Activated CD4-positive, alpha-beta T cell treated with anti-CD3 and anti-CD28 coated beads for 36 hours (primary cell): ENCODE results near the gene CD80. TPM values are rescaled to one million over a fixed set of nuclear protein-coding genes. Genes with fewer than 3 reads are reported as not detected.
"Not testable (repeated sequence)": the region's sequence is repeated elsewhere in the genome, so short reads cannot be mapped to it uniquely, and the experiment has no call there.

ENCODE experiments used
- ATAC-seq: fragments of 200-7000 bp; cut with Tn5 transposase; one replicate; pipeline ENCODE4 v1.10.0; 2021; ENCODE audit warnings: mild to moderate bottlenecking, moderate library complexity
- CTCF ChIA-PET: fragments of 350-600 bp; sonication (Branson Sonifier 250); formaldehyde crosslinking; loops from one replicate; lab custom pipeline; 2021; ENCODE audit warnings: antibody characterized with exemption; lab: Charles Lee
- POLR2A ChIA-PET: fragments of 350-600 bp; sonication (Branson Sonifier 250); formaldehyde crosslinking; loops from one replicate; lab custom pipeline; 2021; ENCODE audit warnings: antibody characterized with exemption, inconsistent platforms; lab: Charles Lee
- DNase-seq: peaks from one replicate; pipeline ENCODE4 v3.0.0-alpha.2; 2020
- H3K27ac Mint-ChIP-seq: one replicate; pipeline ENCODE4 v1.8.0; 2021; ENCODE audit warnings: mixed read lengths
- H3K27me3 Mint-ChIP-seq: one replicate; pipeline ENCODE4 v1.8.0; 2021; ENCODE audit warnings: mixed read lengths
- H3K36me3 Mint-ChIP-seq: one replicate; pipeline ENCODE4 v1.8.0; 2021; ENCODE audit warnings: low read depth, mixed read lengths
- H3K4me1 Mint-ChIP-seq: one replicate; pipeline ENCODE4 v1.8.0; 2021; ENCODE audit warnings: mixed read lengths
- H3K4me3 Mint-ChIP-seq: one replicate; pipeline ENCODE4 v1.8.0; 2021; ENCODE audit warnings: mild to moderate bottlenecking, moderate library complexity, mixed read lengths
- H3K9me3 Mint-ChIP-seq: one replicate; pipeline ENCODE4 v1.8.0; 2021; ENCODE audit warnings: low read depth, mixed read lengths
- intact Hi-C, 2 experiments: fragments of 100-400 bp; cut with DNase I in 1 of 2; cut with micrococcal nuclease in 1 of 2; formaldehyde crosslinking; loops; one replicate each; pipeline versions ENCODE4 v1.14.2 to v1.15.1; 2022 to 2024; cut with DNase I, micrococcal nuclease
- total RNA-seq, 2 experiments: library from RNA; stranded (reverse); gene quantifications; one replicate each; pipeline ENCODE4 v1.2.3, GENCODE V29; 2021

Gene CD80
- total RNA-seq, 2 experiments from 2014 or later: 0.74 to 1.2 TPM

DNA sequence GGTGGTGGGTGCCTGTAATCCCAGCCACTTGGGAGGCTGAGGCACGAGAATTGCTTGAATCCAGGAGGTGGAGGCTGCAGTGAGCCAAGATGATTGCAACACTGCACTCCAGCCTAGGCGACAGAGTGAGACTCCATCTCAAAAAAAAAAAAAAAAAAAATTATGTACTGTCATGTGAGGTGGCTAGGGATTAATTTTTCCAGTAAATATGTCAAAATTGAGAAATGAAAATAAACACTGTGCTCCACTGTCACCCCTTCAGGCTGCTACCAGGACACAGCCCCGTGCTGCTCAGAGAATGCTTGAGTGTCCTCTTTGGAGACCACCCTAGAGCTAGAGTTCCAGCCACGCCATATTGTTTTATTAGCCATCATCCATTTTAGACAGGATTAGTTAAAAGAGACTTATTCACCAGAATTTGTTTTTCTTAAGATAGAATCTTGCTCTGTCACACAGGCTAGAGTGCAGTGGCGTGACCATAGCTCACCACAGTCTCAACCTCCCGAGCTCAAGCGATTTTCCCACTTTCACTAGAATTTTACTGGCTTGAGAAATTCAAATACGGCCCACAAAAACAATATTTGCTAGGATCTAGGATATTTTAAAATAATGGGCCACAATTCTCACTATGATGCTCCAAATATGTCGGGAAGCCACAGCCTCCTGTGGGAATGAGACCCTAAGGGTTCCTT lies 642 bp downstream of the CD80 start:
- H3K9me3 Mint-ChIP-seq: no peaks in the 10 kb centered on the region
- intact Hi-C loops: loop anchor here in 1 of 2 experiments (1.0 to 5.0 kb wide), 3 partner anchors 95 to 676 kb away; partner anchors contain the start of gene TMEM39A
- H3K27ac Mint-ChIP-seq: no peak overlapping the region
- H3K36me3 Mint-ChIP-seq: no peaks in the 10 kb centered on the region
- DNase-seq: no peak
- peaks cover 13% of the 10 kb centered on the region for H3K4me1 Mint-ChIP-seq
- no peaks in the 10 kb centered on the region for H3K27me3 Mint-ChIP-seq
- ChIA-PET CTCF (interaction anchor here (1.1 to 1.3 kb wide), 2 partner anchors 13 to 135 kb away, joined by 3 to 4 read pairs; no protein-coding TSS in a partner anchor), POLR2A (no interaction called here)
- no peak overlapping the region for H3K4me3 Mint-ChIP-seq
- ATAC-seq: no peak

DNA sequence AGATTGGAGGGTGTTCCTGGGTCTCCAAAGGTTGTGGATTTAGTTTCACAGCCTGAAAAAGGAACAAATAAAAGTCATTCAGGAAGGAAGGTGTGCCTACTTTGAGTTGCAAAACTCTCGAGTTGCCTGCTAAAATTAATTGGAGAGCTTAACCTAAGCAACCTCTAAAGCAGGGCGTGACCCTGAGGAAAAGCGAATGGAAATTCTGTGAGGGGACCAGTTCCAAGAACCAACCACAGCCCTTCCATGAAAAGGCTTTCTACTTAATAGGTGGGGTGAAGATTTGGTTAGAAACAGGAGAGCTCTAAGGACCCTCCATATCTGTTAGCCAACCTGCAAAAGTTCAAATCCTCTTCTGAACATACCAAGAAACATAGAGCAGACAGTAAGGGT lies 1.5 kb downstream of the CD80 start:
- no peak for DNase-seq
- peaks cover 12% of the 10 kb centered on the region for H3K4me1 Mint-ChIP-seq
- H3K36me3 Mint-ChIP-seq: no peaks in the 10 kb centered on the region

DNA sequence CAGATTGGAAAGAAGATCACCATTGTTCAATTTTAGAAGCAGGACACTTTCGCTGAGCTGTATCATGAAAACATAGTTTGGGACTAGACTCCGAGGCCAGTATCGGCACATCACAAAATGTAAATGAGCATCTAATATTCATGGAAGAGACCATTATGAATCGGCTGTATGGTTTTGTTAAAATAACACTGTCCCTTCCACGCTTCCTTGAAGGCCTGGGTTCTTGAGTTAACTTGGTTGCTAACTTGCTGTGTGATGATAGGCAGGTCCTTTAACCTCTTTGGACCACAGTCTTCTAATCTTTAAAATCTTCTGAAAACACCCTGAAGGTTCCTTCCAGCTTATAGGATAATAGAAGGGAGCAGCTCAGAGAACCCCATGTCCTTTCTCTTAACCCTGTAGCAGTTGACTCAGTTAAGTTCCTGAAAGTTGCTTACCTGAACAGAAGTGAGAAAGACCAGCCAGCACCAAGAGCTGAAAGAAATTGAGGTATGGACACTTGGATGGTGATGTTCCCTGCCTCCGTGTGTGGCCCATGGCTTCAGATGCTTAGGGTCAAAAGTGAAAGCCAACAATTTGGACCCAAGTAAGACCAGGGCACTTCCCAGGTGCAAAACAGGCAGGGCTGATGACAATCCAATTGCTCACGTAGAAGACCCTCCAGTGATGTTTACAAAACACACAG lies 2.1 kb downstream of the CD80 start:
- H3K27ac Mint-ChIP-seq: no peak overlapping the region

More for the DNA sequence above, 1.5 kb downstream of the CD80 start:
- POLR2A ChIA-PET: no interaction called here
- H3K9me3 Mint-ChIP-seq: no peaks in the 10 kb centered on the region
- no peak overlapping the region for H3K4me3 Mint-ChIP-seq
- no peak for ATAC-seq
- no peaks in the 10 kb centered on the region for H3K27me3 Mint-ChIP-seq
- H3K27ac Mint-ChIP-seq: no peak overlapping the region
- CTCF ChIA-PET: interaction anchor here (1.1 to 1.2 kb wide), 2 partner anchors 94 to 136 kb away, joined by 3 read pairs; partner anchors contain the start of gene TMEM39A
- intact Hi-C loops: loop anchor here in 1 of 2 experiments (2.0 to 5.0 kb wide), 2 partner anchors 283 to 676 kb away; no protein-coding TSS in a partner anchor

DNA sequence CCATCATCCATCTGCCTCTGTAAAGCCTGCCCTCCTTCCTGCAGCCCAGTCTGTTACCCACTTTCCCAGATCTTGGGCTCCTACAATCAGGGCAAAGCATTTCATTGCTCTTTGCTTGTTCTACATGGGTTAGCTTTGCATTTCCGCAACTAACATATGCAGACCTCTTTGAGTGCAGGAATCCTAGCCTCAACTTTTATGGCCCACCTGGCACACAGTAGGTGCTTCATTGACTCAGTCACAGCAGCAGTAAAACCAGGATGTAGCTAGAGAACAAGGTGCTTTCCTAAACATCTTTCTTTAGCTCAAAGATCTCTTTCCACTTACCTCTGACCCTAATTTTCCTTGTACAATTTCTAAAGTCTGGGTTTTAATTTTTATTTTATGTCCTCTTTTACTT lies 3.5 kb downstream of the CD80 start:
- DNase-seq: no peak
- no peak for ATAC-seq
- Mint-ChIP-seq H3K4me1 (peaks cover 5% of the 10 kb centered on the region), H3K4me3 (no peak overlapping the region), H3K27me3 (no peaks in the 10 kb centered on the region), H3K27ac (no peak overlapping the region), H3K9me3 (no peaks in the 10 kb centered on the region), H3K36me3 (no peaks in the 10 kb centered on the region)
- ChIA-PET POLR2A (no interaction called here), CTCF (interaction anchor here (0.8 kb wide), 1 partner anchor 260 kb away, joined by 3 read pairs; no protein-coding TSS in a partner anchor)
- intact Hi-C loops: loop anchor here in 1 of 2 experiments (5.0 kb wide), 1 partner anchor 674 kb away; no protein-coding TSS in a partner anchor

More for the DNA sequence above, 2.1 kb downstream of the CD80 start:
- Mint-ChIP-seq H3K4me3 (no peak overlapping the region), H3K4me1 (peaks cover 6% of the 10 kb centered on the region), H3K9me3 (no peaks in the 10 kb centered on the region), H3K36me3 (no peaks in the 10 kb centered on the region), H3K27me3 (no peaks in the 10 kb centered on the region)
- ChIA-PET POLR2A (no interaction called here), CTCF (interaction anchor here (1.0 to 1.2 kb wide), 2 partner anchors 94 to 123 kb away, joined by 3 read pairs; partner anchors contain the start of gene TMEM39A)
- intact Hi-C loops: loop anchor here in 1 of 2 experiments (5.0 kb wide), 1 partner anchor 675 kb away; no protein-coding TSS in a partner anchor
- no peak for DNase-seq
- no peak for ATAC-seq

DNA sequence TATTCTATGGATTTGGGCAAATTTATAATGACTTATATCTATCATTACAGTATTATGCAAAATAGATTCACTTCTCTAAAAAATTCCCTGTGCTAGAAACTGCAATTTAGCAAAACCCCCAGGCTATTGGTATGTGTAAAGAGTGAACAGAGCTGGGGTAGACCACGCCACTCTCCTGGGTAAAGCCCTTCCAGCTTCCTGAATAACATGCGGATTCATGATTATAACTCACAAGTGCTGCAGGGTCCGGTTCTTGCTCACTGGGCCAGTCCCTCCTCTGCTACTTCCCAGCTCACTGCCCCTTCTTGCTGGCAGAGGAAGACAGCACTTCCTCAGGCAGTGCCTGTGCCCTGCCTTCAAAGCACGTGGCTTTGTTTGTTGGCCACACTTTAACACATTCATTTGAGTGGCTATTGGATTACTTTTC lies 4.1 kb downstream of the CD80 start:
- no peak for ATAC-seq
- no peak overlapping the region for H3K27ac Mint-ChIP-seq
- CTCF ChIA-PET: interaction anchor here (0.6 to 0.7 kb wide), 2 partner anchors 41 to 433 kb away, joined by 3 to 4 read pairs; no protein-coding TSS in a partner anchor

DNA sequence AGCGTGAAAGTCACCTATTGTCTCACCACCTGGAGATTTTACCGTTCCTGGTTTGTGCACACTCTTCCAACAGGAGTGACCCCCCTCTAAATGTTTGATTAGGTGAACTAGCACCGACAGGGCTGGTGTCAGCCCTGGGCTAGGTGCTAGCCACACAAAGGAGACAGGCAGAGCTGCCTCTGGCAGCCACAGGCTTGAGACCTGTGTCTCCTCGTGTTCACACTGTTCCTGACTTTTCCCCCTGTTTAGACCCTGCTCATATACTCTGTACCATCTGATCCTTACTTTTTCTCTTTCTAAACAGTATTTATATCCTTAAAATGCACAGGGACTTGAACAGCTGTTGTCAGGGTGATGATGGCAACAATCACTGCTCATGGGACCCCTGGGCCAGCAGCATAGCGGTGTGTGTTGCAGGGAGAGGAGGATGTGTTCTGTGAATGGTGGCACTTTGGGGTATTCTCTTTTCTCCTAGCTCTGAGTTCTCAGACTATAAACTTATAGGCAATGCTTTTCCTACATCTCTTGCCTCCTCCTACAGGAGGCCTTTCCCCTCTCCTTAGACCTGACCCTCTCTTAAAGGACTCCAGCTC lies 5.5 kb downstream of the CD80 start:
- Mint-ChIP-seq H3K36me3 (no peaks in the 10 kb centered on the region), H3K27me3 (no peaks in the 10 kb centered on the region), H3K4me1 (no peaks in the 10 kb centered on the region), H3K27ac (no peak overlapping the region), H3K9me3 (no peaks in the 10 kb centered on the region), H3K4me3 (no peak overlapping the region)
- intact Hi-C loops: no loop called here
- no peak for DNase-seq
- ATAC-seq: no peak
- CTCF ChIA-PET: interaction anchor here (0.8 kb wide), 1 partner anchor 403 kb away, joined by 6 read pairs; no protein-coding TSS in a partner anchor
- POLR2A ChIA-PET: no interaction called here

More for the DNA sequence above, 4.1 kb downstream of the CD80 start:
- H3K27me3 Mint-ChIP-seq: no peaks in the 10 kb centered on the region
- no peak overlapping the region for H3K4me3 Mint-ChIP-seq
- peaks cover 5% of the 10 kb centered on the region for H3K4me1 Mint-ChIP-seq
- POLR2A ChIA-PET: no interaction called here
- H3K9me3 Mint-ChIP-seq: no peaks in the 10 kb centered on the region
- no peak for DNase-seq
- no peaks in the 10 kb centered on the region for H3K36me3 Mint-ChIP-seq
- intact Hi-C loops: loop anchor here in 1 of 2 experiments (5.0 kb wide), 1 partner anchor 673 kb away; no protein-coding TSS in a partner anchor

DNA sequence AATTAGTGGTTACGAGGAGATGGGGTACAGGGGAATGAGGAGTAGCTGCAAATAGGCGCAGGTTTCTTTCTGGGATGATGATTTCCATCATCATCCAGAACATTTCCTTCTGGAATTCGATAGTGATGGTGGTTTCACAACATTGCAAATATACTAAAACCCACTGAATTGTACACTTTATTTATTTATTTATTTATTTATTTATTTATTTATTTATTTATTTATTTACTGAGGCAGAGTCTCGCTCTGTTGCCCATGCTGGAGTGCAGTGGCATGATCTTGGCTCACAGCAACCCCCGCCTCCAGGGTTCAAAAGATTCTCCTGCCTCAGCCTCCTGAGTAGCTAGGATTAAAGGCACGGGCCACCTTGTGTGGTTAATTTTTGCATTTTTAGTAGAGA lies 6.5 kb downstream of the CD80 start:
- ATAC-seq, DNase-seq, H3K4me1 Mint-ChIP-seq, intact Hi-C loops, H3K9me3 Mint-ChIP-seq, CTCF ChIA-PET, POLR2A ChIA-PET, H3K27me3 Mint-ChIP-seq, H3K4me3 Mint-ChIP-seq, H3K27ac Mint-ChIP-seq, H3K36me3 Mint-ChIP-seq: not testable (repeated sequence)

DNA sequence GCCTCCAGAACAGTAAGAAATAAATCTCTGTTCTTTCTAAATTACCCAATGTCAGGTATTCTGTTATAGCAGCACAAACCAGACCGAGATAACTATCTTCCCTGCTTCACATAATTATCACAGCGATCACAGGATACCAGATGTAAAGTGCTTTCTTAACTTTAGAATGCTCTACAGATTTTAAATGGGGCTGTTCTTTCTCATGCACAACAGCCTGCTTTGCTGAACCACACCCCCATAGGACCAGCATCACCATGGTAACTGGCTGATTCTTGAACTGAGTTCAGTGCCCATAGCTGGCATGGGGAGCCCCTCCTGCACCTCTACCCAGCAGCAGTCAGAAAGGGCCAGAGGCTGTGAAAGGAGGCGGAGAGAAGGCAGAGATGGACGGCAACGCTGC lies 7.8 kb downstream of the CD80 start:
- no peaks in the 10 kb centered on the region for H3K4me1 Mint-ChIP-seq
- H3K36me3 Mint-ChIP-seq: no peaks in the 10 kb centered on the region
- H3K4me3 Mint-ChIP-seq: no peak overlapping the region
- intact Hi-C loops: no loop called here
- H3K27ac Mint-ChIP-seq: no peak overlapping the region
- ChIA-PET POLR2A (no interaction called here), CTCF (no interaction called here)
- no peaks in the 10 kb centered on the region for H3K27me3 Mint-ChIP-seq
- ATAC-seq (no peak), DNase-seq (no peak)
- H3K9me3 Mint-ChIP-seq: no peaks in the 10 kb centered on the region

DNA sequence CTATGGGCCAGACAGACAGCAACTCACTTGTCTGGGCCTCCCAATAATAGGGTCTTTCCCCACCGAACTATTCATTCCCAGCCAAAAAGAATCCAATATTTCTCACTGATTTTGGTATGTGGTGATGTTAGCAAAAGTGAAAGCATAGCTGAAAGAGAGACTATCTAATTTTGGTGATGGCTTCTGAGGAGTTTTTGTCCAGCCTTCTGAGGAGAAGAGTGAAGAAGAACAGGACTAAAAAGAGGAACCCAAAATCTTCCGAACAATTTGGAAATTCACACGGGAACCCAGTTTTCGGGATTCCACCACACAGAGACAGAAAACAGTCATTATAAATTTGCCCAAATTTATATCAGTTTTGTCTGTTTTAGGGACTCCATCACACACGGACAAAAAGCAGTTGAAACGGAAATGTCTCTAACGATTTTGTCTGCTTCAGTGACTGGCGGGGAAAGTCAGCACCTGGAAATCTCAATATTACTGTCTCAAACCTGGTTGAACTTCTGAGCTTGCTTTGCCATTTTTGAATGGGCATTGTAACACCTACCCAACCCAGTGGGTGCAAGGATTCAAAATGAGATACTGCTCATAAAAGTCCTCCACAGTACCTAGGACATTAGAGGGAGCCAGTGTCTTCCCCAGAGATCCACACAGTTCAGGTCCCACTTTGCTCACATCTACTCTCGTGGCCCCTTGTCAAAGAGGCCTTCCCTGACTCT lies 9.1 kb downstream of the CD80 start:
- Mint-ChIP-seq H3K4me1 (no peaks in the 10 kb centered on the region), H3K36me3 (no peaks in the 10 kb centered on the region), H3K27me3 (no peaks in the 10 kb centered on the region), H3K27ac (no peak overlapping the region), H3K4me3 (no peak overlapping the region), H3K9me3 (no peaks in the 10 kb centered on the region)
- ATAC-seq (no peak), DNase-seq (no peak)
- CTCF ChIA-PET: interaction anchor here (0.7 kb wide), 1 partner anchor 10 kb away, joined by 3 read pairs; no protein-coding TSS in a partner anchor
- POLR2A ChIA-PET: no interaction called here
- intact Hi-C loops: no loop called here

DNA sequence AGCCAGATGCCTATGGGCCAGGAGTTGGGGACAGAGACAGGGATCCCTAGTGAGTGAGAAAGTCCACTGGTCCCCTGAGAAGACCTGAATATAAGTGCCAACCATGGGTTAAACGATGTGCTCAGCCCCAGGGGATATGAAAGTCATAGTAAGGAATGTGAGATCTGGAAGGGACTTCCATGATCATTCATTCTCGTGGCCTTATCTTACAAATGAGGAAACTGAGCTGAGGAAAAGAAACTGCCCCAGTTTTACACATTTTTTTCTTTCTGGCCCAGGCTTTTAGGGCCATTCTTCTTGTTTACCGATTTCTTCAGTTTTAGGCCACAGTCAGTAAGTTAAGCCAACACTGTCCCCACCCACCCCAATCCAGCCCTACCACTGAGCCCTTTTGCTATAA lies 11.1 kb downstream of the CD80 start:
- no peak overlapping the region for H3K27ac Mint-ChIP-seq
- DNase-seq: no peak
- H3K4me3 Mint-ChIP-seq: no peak overlapping the region
- ChIA-PET CTCF (interaction anchor here (0.6 kb wide), 1 partner anchor 128 kb away, joined by 3 read pairs; no protein-coding TSS in a partner anchor), POLR2A (no interaction called here)
- no peaks in the 10 kb centered on the region for H3K9me3 Mint-ChIP-seq
- H3K27me3 Mint-ChIP-seq: no peaks in the 10 kb centered on the region
- intact Hi-C loops: no loop called here
- ATAC-seq: no peak
- H3K36me3 Mint-ChIP-seq: no peaks in the 10 kb centered on the region
- no peaks in the 10 kb centered on the region for H3K4me1 Mint-ChIP-seq

DNA sequence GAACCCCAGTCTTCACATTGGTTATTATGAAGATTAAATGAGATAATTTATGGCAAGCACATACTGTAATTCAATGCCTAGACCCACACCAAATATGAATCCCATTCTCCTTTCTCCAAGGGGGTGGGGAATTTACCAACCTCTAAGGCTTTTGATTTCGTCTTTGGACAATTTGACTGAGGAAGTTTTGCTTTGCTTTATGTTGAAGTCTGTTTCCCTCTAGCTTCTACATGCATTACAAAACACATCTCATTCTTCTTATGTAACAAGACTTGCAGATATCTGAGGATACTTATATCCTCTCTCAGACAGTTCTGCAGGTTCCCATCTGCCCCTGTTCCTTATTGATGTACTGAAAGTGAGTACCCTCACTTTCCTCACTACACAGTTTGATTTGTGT lies 12.2 kb downstream of the CD80 start:
- Mint-ChIP-seq H3K27me3 (no peaks in the 10 kb centered on the region), H3K9me3 (no peaks in the 10 kb centered on the region), H3K4me1 (no peaks in the 10 kb centered on the region), H3K36me3 (no peaks in the 10 kb centered on the region), H3K27ac (no peak overlapping the region), H3K4me3 (no peak overlapping the region)
- ChIA-PET CTCF (no interaction called here), POLR2A (no interaction called here)
- ATAC-seq (no peak), DNase-seq (no peak)
- intact Hi-C loops: no loop called here
